ENCODE data around the gene CTU2. TPM values are rescaled to one million over a fixed set of nuclear protein-coding genes. Genes with fewer than 3 reads are reported as not detected.

CTU2 gene
- total and polyA plus RNA-seq, 2 of the 4 experiments (the other 2 are of a cell fraction): 12.9 to 18.4 TPM

GRCh38 chr16:88739977-88740726, 33.8 kb downstream of the CTU2 start:
- in situ Hi-C loops (cut with MboI; ENCODE audit: low sequenced_read_pairs): loop anchor here (10.0 kb wide), 1 partner anchor 425 kb away; no protein-coding TSS in a partner anchor
- DNase-seq (no peak), ATAC-seq (ENCODE audit: low read depth) (no peak)
- Histone ChIP-seq H3K56ac (ENCODE audit: extremely low read depth, insufficient read depth, low read length) (no peak overlapping the region), H4K8ac (ENCODE audit: low read depth in 2 of 2, low read length in 2 of 2) (no peak overlapping the region), H3K27ac (ENCODE audit: insufficient read depth, low read length) (no peak overlapping the region), H3K23ac (ENCODE audit: low read depth, low read length) (no peak overlapping the region), H2BK15ac (ENCODE audit: low read depth, low read length) (no peak overlapping the region), H3K9me1 (ENCODE audit: insufficient read depth, low read length) (no peaks in the 10 kb centered on the region), H2BK120ac (ENCODE audit: low read depth, low read length) (no peak overlapping the region), H3K14ac (replicated peaks; ENCODE audit: low read depth, low read length) (no peak overlapping the region), H2BK5ac (ENCODE audit: low read depth, low read length, poor library complexity, severe bottlenecking) (no peak overlapping the region), H3K9me3 (ENCODE audit: control insufficient read depth, insufficient read depth, low read length) (no peaks in the 10 kb centered on the region), H3K4ac (ENCODE audit: low read depth, low read length) (no peak overlapping the region), H3K36me3 (ENCODE audit: control insufficient read depth, insufficient read depth, low read length) (peaks cover 44% of the 10 kb centered on the region), H3K27me3 (ENCODE audit: control insufficient read depth, insufficient read depth, low read length) (no peaks in the 10 kb centered on the region), H3K79me1 (ENCODE audit: low read depth in 1 of 2, low read length in 2 of 2) (peaks cover 13 to 67% of the 10 kb centered on the region in 2 experiments), H4K91ac (ENCODE audit: insufficient read depth, low read depth, low read length) (no peak overlapping the region), H2AK5ac (ENCODE audit: low read depth, low read length) (no peak overlapping the region), H2AK9ac (replicated peaks; ENCODE audit: low read depth, low read length, poor library complexity) (no peak overlapping the region), H4K20me1 (ENCODE audit: insufficient read depth, low read length) (peaks cover 54% of the 10 kb centered on the region), H4K5ac (ENCODE audit: low read depth, low read length) (no peak overlapping the region), H3K9ac (ENCODE audit: low read depth, low read length) (no peak overlapping the region), H3K4me2 (ENCODE audit: low read depth, low read length) (no peak overlapping the region), H3K18ac (ENCODE audit: low read depth, low read length) (no peak overlapping the region), H2AFZ (replicated peaks; ENCODE audit: low read length, poor library complexity) (no peak overlapping the region), H3K4me3 (ENCODE audit: insufficient read depth, low read depth, low read length) (no peak overlapping the region), H3K4me1 (ENCODE audit: control insufficient read depth, insufficient read depth, low read length) (no peaks in the 10 kb centered on the region), H2BK20ac (ENCODE audit: low read depth, low read length) (no peak overlapping the region)
- ChIA-PET POLR2A (ENCODE audit: unreplicated experiment) (no interaction called here), CTCF (no interaction called here)
- intact Hi-C loops (cut with micrococcal nuclease): no loop called here
- TF ChIP-seq POLR2A (IDR thresholded peaks at IDR 0.05; ENCODE audit: low read depth, low read length) (no peak), CEBPB (IDR thresholded peaks at IDR 0.05; ENCODE audit: low read depth, low read length) (no peak), SMC3 (IDR thresholded peaks at IDR 0.05; ENCODE audit: low read depth, low read length) (no peak), BHLHE40 (IDR thresholded peaks at IDR 0.05; ENCODE audit: low read depth, low read length) (no peak), ELK1 (IDR thresholded peaks at IDR 0.05; ENCODE audit: borderline replicate concordance, low read depth, low read length) (no peak), MXI1 (IDR thresholded peaks at IDR 0.05; ENCODE audit: borderline replicate concordance, low read depth, low read length) (no peak), MAFK (IDR thresholded peaks at IDR 0.05; ENCODE audit: low read depth, low read length) (no peak), CHD1 (IDR thresholded peaks at IDR 0.05; ENCODE audit: low read depth, low read length) (no peak), NFE2L2 (IDR thresholded peaks at IDR 0.05; ENCODE audit: low read depth, low read length) (no peak), USF2 (IDR thresholded peaks at IDR 0.05; ENCODE audit: low read depth, low read length) (no peak), RCOR1 (IDR thresholded peaks at IDR 0.05; ENCODE audit: insufficient replicate concordance, low read length) (no peak), FOS (IDR thresholded peaks at IDR 0.05; ENCODE audit: low read depth, low read length) (no peak), RAD21 (IDR thresholded peaks at IDR 0.05; ENCODE audit: low read length) (no peak)
- dilution Hi-C loops (cut with HindIII; ENCODE audit: low sequenced_read_pairs, unreplicated experiment): no loop called here
- WGBS, 2 experiments (ENCODE audit: extremely low coverage in 2 of 2, insufficient read length in 1 of 2): 94% methylated on average over 6 of the region's 33 CpGs; no CpG with 5 or more reads in 1 of the 2 experiments
- no TSS peak for BruUV-seq (replicated peaks)

Data from IMR-90 (cell line).